ENCODE results near the gene MYO5B.

Gene MYO5B

DNA sequence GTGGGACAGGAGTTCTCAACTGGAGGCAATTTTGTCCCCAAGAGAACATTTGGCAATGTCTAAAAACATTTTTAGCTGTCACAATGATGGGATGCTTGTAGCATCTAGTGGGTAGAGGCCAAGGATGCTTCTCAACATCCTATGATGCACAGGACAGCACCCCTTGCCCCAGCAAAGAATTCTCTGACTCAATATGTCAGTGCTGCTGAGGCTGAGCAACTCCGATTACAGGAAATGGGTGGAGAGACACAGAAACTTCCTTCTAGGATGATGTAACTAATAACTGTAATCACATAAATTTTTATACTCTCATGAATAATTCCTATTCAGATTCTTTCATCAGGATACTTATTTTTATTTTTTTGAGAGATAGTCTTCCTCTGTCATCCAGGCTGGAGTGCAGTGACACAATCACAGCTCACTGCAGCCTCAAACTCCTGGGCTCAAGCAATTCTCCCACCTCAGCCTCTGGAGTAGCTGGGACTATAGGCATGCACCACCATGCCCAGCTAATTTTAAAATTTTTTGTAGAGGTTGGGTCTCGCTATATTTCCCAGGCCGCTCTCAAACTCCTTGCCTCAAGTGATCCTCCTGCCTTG, 261.3 kb downstream of the MYO5B start:
- no peak overlapping the region for H3K4me3 ChIP-seq (ENCODE audit: low read depth, low read length)
- in situ Hi-C loops (cut with HindIII; ENCODE audit: low sequenced_read_pairs): no loop called here
- peak; percentile 60 for DNase-seq (ENCODE audit: low read depth, low spot score)
- TF ChIP-seq CTCF (IDR thresholded peaks at IDR 0.05; ENCODE audit: low read depth, low read length): no peak

GRCh38 chr18:49931760-49932159, 263.2 kb downstream of the MYO5B start:
- in situ Hi-C loops (cut with HindIII; ENCODE audit: low sequenced_read_pairs): no loop called here
- H3K4me3 ChIP-seq (ENCODE audit: low read depth, low read length): no peak overlapping the region
- TF ChIP-seq CTCF (IDR thresholded peaks at IDR 0.05; ENCODE audit: low read depth, low read length): no peak
- DNase-seq (ENCODE audit: low read depth, low spot score): no peak

DNA sequence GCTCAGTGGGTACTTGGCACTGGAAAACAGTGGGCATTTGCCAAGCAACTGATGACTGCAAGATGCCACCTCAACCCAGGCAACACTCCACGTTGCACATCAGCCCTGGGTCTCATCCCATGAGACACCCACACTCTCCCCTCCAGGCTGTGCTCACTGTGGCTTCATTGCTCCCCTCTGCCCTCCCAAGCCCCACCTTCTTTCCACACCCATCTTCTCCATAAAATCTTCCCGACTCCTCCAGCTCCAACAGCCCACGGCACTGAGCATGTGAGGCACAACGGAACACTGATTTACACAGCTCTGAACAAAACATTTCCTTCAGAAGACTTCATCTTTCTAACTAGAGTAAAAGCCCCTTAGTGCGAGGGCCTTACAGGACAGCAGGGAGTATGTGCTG, 263.8 kb downstream of the MYO5B start:
- in situ Hi-C loops (cut with HindIII; ENCODE audit: low sequenced_read_pairs): no loop called here
- H3K4me3 ChIP-seq (ENCODE audit: low read depth, low read length): no peak overlapping the region
- DNase-seq (ENCODE audit: low read depth, low spot score): no peak
- TF ChIP-seq CTCF (IDR thresholded peaks at IDR 0.05; ENCODE audit: low read depth, low read length): no peak

- H3K4me3 ChIP-seq (ENCODE audit: low read depth, low read length): no peak overlapping the region
- in situ Hi-C loops (cut with HindIII; ENCODE audit: low sequenced_read_pairs): no loop called here
- DNase-seq (ENCODE audit: low read depth, low spot score): no peak
- TF ChIP-seq CTCF (IDR thresholded peaks at IDR 0.05; ENCODE audit: low read depth, low read length): no peak
Observed at GRCh38 chr18:49926106-49926745, 268.7 kb downstream of the MYO5B start.

- in situ Hi-C loops (cut with HindIII; ENCODE audit: low sequenced_read_pairs): no loop called here
- no peak for TF ChIP-seq CTCF (IDR thresholded peaks at IDR 0.05; ENCODE audit: low read depth, low read length)
- no peak overlapping the region for H3K4me3 ChIP-seq (ENCODE audit: low read depth, low read length)
- DNase-seq (ENCODE audit: low read depth, low spot score): no peak
Observed at GRCh38 chr18:49924293-49924983, 270.5 kb downstream of the MYO5B start.

DNA sequence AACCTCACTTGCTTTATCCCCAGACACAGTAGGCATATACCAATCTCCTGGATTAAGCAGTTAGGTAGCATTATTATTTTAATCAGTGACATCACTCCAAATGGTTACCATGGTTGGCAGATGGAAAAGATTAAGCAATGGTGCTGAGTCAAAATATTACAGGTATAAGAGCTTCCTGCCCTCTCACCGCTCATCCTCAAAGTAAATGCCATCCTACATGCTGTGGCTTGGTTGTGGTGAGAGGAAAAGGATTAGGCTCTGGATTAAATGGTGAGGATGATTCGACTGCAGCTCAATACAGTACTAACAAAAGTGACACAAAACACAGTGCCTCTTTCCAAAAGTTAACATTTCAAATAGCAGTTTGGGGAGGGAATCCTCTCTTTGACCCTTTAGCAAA, 272.7 kb downstream of the MYO5B start:
- no peak for DNase-seq (ENCODE audit: low read depth, low spot score)
- no peak overlapping the region for H3K4me3 ChIP-seq (ENCODE audit: low read depth, low read length)
- no peak for TF ChIP-seq CTCF (IDR thresholded peaks at IDR 0.05; ENCODE audit: low read depth, low read length)
- in situ Hi-C loops (cut with HindIII; ENCODE audit: low sequenced_read_pairs): no loop called here

Data from astrocyte of the spinal cord (primary cell).